Measurements from ENCODE around the gene TBC1D9B.

Gene TBC1D9B

GRCh38 chr5:179820127-179820482 lies 87.6 kb downstream of the TBC1D9B start:
- H3K4me1 ChIP-seq (ENCODE audit: control insufficient read depth, insufficient read depth, low read length, unreplicated experiment): peaks cover 53% of the 10 kb centered on the region
- H3K27me3 ChIP-seq (ENCODE audit: insufficient read depth, low read length): no peaks in the 10 kb centered on the region
- peak overlapping the region; percentile 97 for H3K27ac ChIP-seq (ENCODE audit: low read depth, low read length)
- peaks cover 49% of the 10 kb centered on the region for H3K79me2 ChIP-seq (ENCODE audit: control insufficient read depth, insufficient read depth, low read length, unreplicated experiment)
- peak overlapping the region; percentile 83 for H3K4me3 ChIP-seq (ENCODE audit: low read depth, low read length)
- peaks cover 35% of the 10 kb centered on the region for H3K36me3 ChIP-seq (ENCODE audit: insufficient read depth, low read length)
- H2AFZ ChIP-seq (ENCODE audit: low read length, unreplicated experiment): no peak overlapping the region

GRCh38 chr5:179819296-179820126 lies 88.2 kb downstream of the TBC1D9B start:
- Histone ChIP-seq H3K79me2 (ENCODE audit: control insufficient read depth, insufficient read depth, low read length, unreplicated experiment) (peaks cover 43% of the 10 kb centered on the region), H3K4me3 (ENCODE audit: low read depth, low read length) (peak overlapping the region; percentile 83), H3K36me3 (ENCODE audit: insufficient read depth, low read length) (peaks cover 29% of the 10 kb centered on the region), H2AFZ (ENCODE audit: low read length, unreplicated experiment) (no peak overlapping the region), H3K27me3 (ENCODE audit: insufficient read depth, low read length) (no peaks in the 10 kb centered on the region), H3K27ac (ENCODE audit: low read depth, low read length) (peak overlapping the region; percentile 97), H3K4me1 (ENCODE audit: control insufficient read depth, insufficient read depth, low read length, unreplicated experiment) (peaks cover 47% of the 10 kb centered on the region)

- H3K4me1 ChIP-seq (ENCODE audit: control insufficient read depth, insufficient read depth, low read length, unreplicated experiment): peaks cover 40% of the 10 kb centered on the region
- H3K27me3 ChIP-seq (ENCODE audit: insufficient read depth, low read length): no peaks in the 10 kb centered on the region
- H2AFZ ChIP-seq (ENCODE audit: low read length, unreplicated experiment): no peak overlapping the region
- peak overlapping the region; percentile 83 for H3K4me3 ChIP-seq (ENCODE audit: low read depth, low read length)
- peaks cover 36% of the 10 kb centered on the region for H3K79me2 ChIP-seq (ENCODE audit: control insufficient read depth, insufficient read depth, low read length, unreplicated experiment)
- peaks cover 22% of the 10 kb centered on the region for H3K36me3 ChIP-seq (ENCODE audit: insufficient read depth, low read length)
- H3K27ac ChIP-seq (ENCODE audit: low read depth, low read length): peak overlapping the region; percentile 97
These were observed 88.9 kb downstream of the TBC1D9B start for GRCh38 chr5:179818746-179819295.

- peak overlapping the region; percentile 45 for H3K4me3 ChIP-seq (ENCODE audit: low read depth, low read length)
- peak overlapping the region; percentile 97 for H3K27ac ChIP-seq (ENCODE audit: low read depth, low read length)
- no peak overlapping the region for H2AFZ ChIP-seq (ENCODE audit: low read length, unreplicated experiment)
These were observed 89.6 kb downstream of the TBC1D9B start for GRCh38 chr5:179817890-179818745.

GRCh38 chr5:179817470-179817840 lies 90.2 kb downstream of the TBC1D9B start:
- no peak overlapping the region for H3K27ac ChIP-seq (ENCODE audit: low read depth, low read length)
- no peak overlapping the region for H2AFZ ChIP-seq (ENCODE audit: low read length, unreplicated experiment)
- no peaks in the 10 kb centered on the region for H3K27me3 ChIP-seq (ENCODE audit: insufficient read depth, low read length)
- no peak overlapping the region for H3K4me3 ChIP-seq (ENCODE audit: low read depth, low read length)
- peaks cover 11% of the 10 kb centered on the region for H3K36me3 ChIP-seq (ENCODE audit: insufficient read depth, low read length)
- peaks cover 24% of the 10 kb centered on the region for H3K79me2 ChIP-seq (ENCODE audit: control insufficient read depth, insufficient read depth, low read length, unreplicated experiment)
- H3K4me1 ChIP-seq (ENCODE audit: control insufficient read depth, insufficient read depth, low read length, unreplicated experiment): peaks cover 30% of the 10 kb centered on the region

More at GRCh38 chr5:179817890-179818745, 89.6 kb downstream of the TBC1D9B start:
- peaks cover 18% of the 10 kb centered on the region for H3K36me3 ChIP-seq (ENCODE audit: insufficient read depth, low read length)
- no peaks in the 10 kb centered on the region for H3K27me3 ChIP-seq (ENCODE audit: insufficient read depth, low read length)
- H3K79me2 ChIP-seq (ENCODE audit: control insufficient read depth, insufficient read depth, low read length, unreplicated experiment): peaks cover 31% of the 10 kb centered on the region
- H3K4me1 ChIP-seq (ENCODE audit: control insufficient read depth, insufficient read depth, low read length, unreplicated experiment): peaks cover 36% of the 10 kb centered on the region

- H3K4me3 ChIP-seq (ENCODE audit: low read depth, low read length): 0 out of 2 replicates have a peak overlapping the region, but pooled peaks have one; percentile 14
- H2AFZ ChIP-seq (ENCODE audit: low read length, unreplicated experiment): no peak overlapping the region
- no peak overlapping the region for H3K27ac ChIP-seq (ENCODE audit: low read depth, low read length)
- H3K36me3 ChIP-seq (ENCODE audit: insufficient read depth, low read length): peaks cover 8% of the 10 kb centered on the region
- H3K4me1 ChIP-seq (ENCODE audit: control insufficient read depth, insufficient read depth, low read length, unreplicated experiment): peaks cover 30% of the 10 kb centered on the region
- H3K27me3 ChIP-seq (ENCODE audit: insufficient read depth, low read length): no peaks in the 10 kb centered on the region
- peaks cover 19% of the 10 kb centered on the region for H3K79me2 ChIP-seq (ENCODE audit: control insufficient read depth, insufficient read depth, low read length, unreplicated experiment)
These were observed 90.8 kb downstream of the TBC1D9B start for GRCh38 chr5:179816796-179817469.

- Histone ChIP-seq H3K27me3 (ENCODE audit: insufficient read depth, low read length) (no peaks in the 10 kb centered on the region), H2AFZ (ENCODE audit: low read length, unreplicated experiment) (no peak overlapping the region), H3K36me3 (ENCODE audit: insufficient read depth, low read length) (peaks cover 7% of the 10 kb centered on the region; the same call in 1 of the 2 replicates), H3K4me3 (ENCODE audit: low read depth, low read length) (no peak overlapping the region), H3K27ac (ENCODE audit: low read depth, low read length) (no peak overlapping the region), H3K79me2 (ENCODE audit: control insufficient read depth, insufficient read depth, low read length, unreplicated experiment) (peaks cover 14% of the 10 kb centered on the region), H3K4me1 (ENCODE audit: control insufficient read depth, insufficient read depth, low read length, unreplicated experiment) (peaks cover 30% of the 10 kb centered on the region)
These were observed 91.3 kb downstream of the TBC1D9B start for GRCh38 chr5:179816401-179816795.

GRCh38 chr5:179815491-179816249 lies 92.0 kb downstream of the TBC1D9B start:
- Histone ChIP-seq H3K36me3 (ENCODE audit: insufficient read depth, low read length) (peaks cover 3% of the 10 kb centered on the region; the same call in 1 of the 2 replicates), H3K4me1 (ENCODE audit: control insufficient read depth, insufficient read depth, low read length, unreplicated experiment) (peaks cover 30% of the 10 kb centered on the region), H3K4me3 (ENCODE audit: low read depth, low read length) (no peak overlapping the region), H3K27me3 (ENCODE audit: insufficient read depth, low read length) (no peaks in the 10 kb centered on the region), H2AFZ (ENCODE audit: low read length, unreplicated experiment) (no peak overlapping the region), H3K79me2 (ENCODE audit: control insufficient read depth, insufficient read depth, low read length, unreplicated experiment) (peaks cover 10% of the 10 kb centered on the region), H3K27ac (ENCODE audit: low read depth, low read length) (no peak overlapping the region)

- no peaks in the 10 kb centered on the region for H3K27me3 ChIP-seq (ENCODE audit: insufficient read depth, low read length)
- H3K36me3 ChIP-seq (ENCODE audit: insufficient read depth, low read length): peaks cover 3% of the 10 kb centered on the region; the same call in 1 of the 2 replicates
- peaks cover 16% of the 10 kb centered on the region for H3K4me1 ChIP-seq (ENCODE audit: control insufficient read depth, insufficient read depth, low read length, unreplicated experiment)
- no peak overlapping the region for H3K27ac ChIP-seq (ENCODE audit: low read depth, low read length)
- peaks cover 3% of the 10 kb centered on the region for H3K79me2 ChIP-seq (ENCODE audit: control insufficient read depth, insufficient read depth, low read length, unreplicated experiment)
- H2AFZ ChIP-seq (ENCODE audit: low read length, unreplicated experiment): no peak overlapping the region
- no peak overlapping the region for H3K4me3 ChIP-seq (ENCODE audit: low read depth, low read length)
These were observed 93.6 kb downstream of the TBC1D9B start for GRCh38 chr5:179814090-179814489.
